ENCODE results near the gene CACUL1. TPM values are rescaled to one million over a fixed set of nuclear protein-coding genes. Genes with fewer than 3 reads are reported as not detected.

Gene CACUL1
- total RNA-seq, 1 experiment from 2014 or later = 38.5 TPM

DNA sequence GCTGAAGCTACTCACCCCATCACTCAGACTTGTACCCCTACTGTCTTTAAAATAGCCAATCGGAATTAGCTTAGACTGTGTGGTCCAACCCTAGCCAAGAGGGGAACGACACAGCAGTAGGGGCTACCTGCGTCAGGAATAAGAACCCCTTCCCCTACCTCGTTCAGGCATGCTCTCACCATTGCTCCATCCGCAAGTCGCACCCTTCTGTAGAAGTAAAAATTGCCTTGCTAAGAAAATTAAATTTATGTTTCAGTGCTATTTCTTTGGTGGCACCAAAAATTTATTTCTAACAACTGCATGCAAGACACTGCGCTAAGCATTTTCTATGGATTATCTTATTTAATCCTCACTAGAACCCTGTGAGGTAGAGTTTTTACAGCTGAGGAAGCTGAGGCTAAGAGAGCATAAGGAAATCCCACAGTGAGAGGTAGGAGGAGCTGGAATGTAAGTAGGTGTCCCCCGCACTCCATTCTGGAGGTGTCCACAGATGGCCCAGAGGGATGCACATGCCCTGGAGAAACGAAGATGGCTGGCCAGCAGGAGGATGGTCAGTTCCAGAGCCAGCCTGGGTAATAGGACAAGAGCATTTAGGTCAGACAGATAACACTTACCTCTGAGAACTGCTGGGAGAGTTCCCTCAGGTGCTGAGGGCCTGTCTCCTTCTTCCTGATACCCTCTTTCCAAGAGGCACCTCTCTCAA lies 15.3 kb upstream of the CACUL1 start:
- Histone ChIP-seq H3T11ph (ENCODE audit: low read length) (no peak overlapping the region), H3K23ac (ENCODE audit: insufficient read length, low read depth, low read length) (no peak overlapping the region), H3K79me1 (ENCODE audit: insufficient read depth, low read depth, low read length, poor library complexity, severe bottlenecking) (no peaks in the 10 kb centered on the region), H2AFZ (ENCODE audit: low read length) (no peak overlapping the region), H3K23me2 (ENCODE audit: insufficient read length, low read depth, low read length, poor library complexity, severe bottlenecking) (no peaks in the 10 kb centered on the region), H2BK5ac (ENCODE audit: insufficient read length, low read length) (no peak overlapping the region), H3K4me1 (ENCODE audit: insufficient read depth, low read length) (no peaks in the 10 kb centered on the region), H3K4me2 (ENCODE audit: insufficient read depth, insufficient read length, low read length) (no peak overlapping the region), H2BK20ac (ENCODE audit: low read depth, low read length, poor library complexity, severe bottlenecking) (no peak overlapping the region), H3K14ac (ENCODE audit: insufficient read depth, low read length) (no peak overlapping the region), H2AK5ac (ENCODE audit: insufficient read length, low read length) (no peak overlapping the region), H3K9ac (ENCODE audit: extremely low read depth, insufficient read length, low read length) (no peak overlapping the region), H3K27me3 (ENCODE audit: insufficient read depth, low read length) (no peaks in the 10 kb centered on the region), H4K91ac (ENCODE audit: insufficient read length, low read depth, low read length) (no peak overlapping the region), H3K9me3 (ENCODE audit: control insufficient read depth, low read depth, low read length) (no peaks in the 10 kb centered on the region), H3K56ac (ENCODE audit: insufficient read length, low read depth, low read length) (no peak overlapping the region), H2BK15ac (ENCODE audit: low read depth, low read length) (no peak overlapping the region), H2BK12ac (ENCODE audit: insufficient read length, low read depth, low read length) (no peak overlapping the region), H3K4ac (ENCODE audit: low read depth, low read length) (no peak overlapping the region), H4K8ac (replicated peaks; ENCODE audit: insufficient read length, low read depth, low read length) (no peak overlapping the region), H2BK120ac (ENCODE audit: low read depth, low read length, poor library complexity, severe bottlenecking) (no peak overlapping the region), H4K5ac (ENCODE audit: insufficient read length, low read depth, low read length) (no peak overlapping the region), H4K20me1 (ENCODE audit: control insufficient read depth, insufficient read depth, insufficient read length) (no peaks in the 10 kb centered on the region), H3K79me2 (ENCODE audit: insufficient read depth, low read length) (no peaks in the 10 kb centered on the region), H3K27ac (ENCODE audit: insufficient read length, low read depth, low read length) (no peak overlapping the region), H3K18ac (ENCODE audit: insufficient read length, low read depth, low read length) (no peak overlapping the region)
- no peak overlapping the region for H3K27ac Mint-ChIP-seq
- no CpG with 5 or more reads among the region's 9 CpGs for WGBS (ENCODE audit: extremely low coverage, insufficient read length, low lambda C conversion rate)
- H3K36me3 Mint-ChIP-seq (ENCODE audit: insufficient read depth in 1 of 3, low read depth in 3 of 3) = no peaks in the 10 kb centered on the region; a peak in 1 of 7 replicates
- DNase-seq = no peak
- H3K4me1 Mint-ChIP-seq = peaks cover 6 to 9% of the 10 kb centered on the region in 2 experiments
- TF ChIP-seq, protein P1, sequence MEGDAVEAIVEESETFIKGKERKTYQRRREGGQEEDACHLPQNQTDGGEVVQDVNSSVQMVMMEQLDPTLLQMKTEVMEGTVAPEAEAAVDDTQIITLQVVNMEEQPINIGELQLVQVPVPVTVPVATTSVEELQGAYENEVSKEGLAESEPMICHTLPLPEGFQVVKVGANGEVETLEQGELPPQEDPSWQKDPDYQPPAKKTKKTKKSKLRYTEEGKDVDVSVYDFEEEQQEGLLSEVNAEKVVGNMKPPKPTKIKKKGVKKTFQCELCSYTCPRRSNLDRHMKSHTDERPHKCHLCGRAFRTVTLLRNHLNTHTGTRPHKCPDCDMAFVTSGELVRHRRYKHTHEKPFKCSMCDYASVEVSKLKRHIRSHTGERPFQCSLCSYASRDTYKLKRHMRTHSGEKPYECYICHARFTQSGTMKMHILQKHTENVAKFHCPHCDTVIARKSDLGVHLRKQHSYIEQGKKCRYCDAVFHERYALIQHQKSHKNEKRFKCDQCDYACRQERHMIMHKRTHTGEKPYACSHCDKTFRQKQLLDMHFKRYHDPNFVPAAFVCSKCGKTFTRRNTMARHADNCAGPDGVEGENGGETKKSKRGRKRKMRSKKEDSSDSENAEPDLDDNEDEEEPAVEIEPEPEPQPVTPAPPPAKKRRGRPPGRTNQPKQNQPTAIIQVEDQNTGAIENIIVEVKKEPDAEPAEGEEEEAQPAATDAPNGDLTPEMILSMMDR (conservative IDR thresholded peaks at IDR 0.05) = no peak
- peaks cover 5% of the 10 kb centered on the region for H3K27me3 Mint-ChIP-seq (ENCODE audit: low read depth)
- peaks cover 3 to 4% of the 10 kb centered on the region in 2 experiments; a peak in 2 of 5 replicates for H3K9me3 Mint-ChIP-seq
- H3K4me3 Mint-ChIP-seq = no peak overlapping the region

Data from H9 (cell line).